DOHH2 (cell line): ENCODE results near the gene CEACAM6.

Experiments used
- H3F3A ChIP-seq: fragments of 200-600 bp; sonication (generic), shearing (Covaris generic); 2 replicates; pipeline ENCODE4 v1.6.0; 2016; ENCODE audit warnings: antibody characterized with exemption, mild to moderate bottlenecking; ENCODE audit not compliant: control insufficient read depth, insufficient read depth
- H3K27ac ChIP-seq: fragments of 200-600 bp; sonication (generic); 2 replicates; pipeline ENCODE4 v1.5.1; 2014; ENCODE audit warnings: low read depth, mild to moderate bottlenecking, low read length, moderate library complexity
- H3K27me3 ChIP-seq: fragments of 200-600 bp; sonication (generic); 2 replicates; pipeline ENCODE4 v1.6.1; 2014; ENCODE audit warnings: mild to moderate bottlenecking, low read length, mixed read lengths; ENCODE audit not compliant: control insufficient read depth
- H3K36me3 ChIP-seq: fragments of 200-600 bp; sonication (generic); 2 replicates; pipeline ENCODE4 v1.6.1; 2014; ENCODE audit warnings: mild to moderate bottlenecking, low read length, moderate library complexity, mixed read lengths; ENCODE audit not compliant: control insufficient read depth
- H3K4me1 ChIP-seq: fragments of 200-600 bp; sonication (generic); 2 replicates; pipeline ENCODE4 v1.6.1; 2014; ENCODE audit warnings: mild to moderate bottlenecking, low read length, mixed read lengths; ENCODE audit not compliant: control insufficient read depth
- H3K4me2 ChIP-seq: fragments of 200-600 bp; sonication (generic); 2 replicates; pipeline ENCODE4 v1.6.0; 2014; ENCODE audit warnings: mild to moderate bottlenecking, low read length, moderate library complexity
- H3K4me3 ChIP-seq: fragments of 200-600 bp; sonication (generic); 2 replicates; pipeline ENCODE4 v1.5.1; 2014; ENCODE audit warnings: mild to moderate bottlenecking, low read length, mixed read lengths
- H3K79me2 ChIP-seq: fragments of 200-600 bp; sonication (generic); 2 replicates; pipeline ENCODE4 v1.6.1; 2014; ENCODE audit warnings: mild to moderate bottlenecking, low read length, mixed read lengths; ENCODE audit not compliant: control insufficient read depth
- H3K9me2 ChIP-seq: fragments of 200-600 bp; sonication (generic); replicated peaks from 2 replicates; pipeline ENCODE4 v1.6.1; 2014; ENCODE audit warnings: mild to moderate bottlenecking, low read length, mixed read lengths; ENCODE audit not compliant: control insufficient read depth
- H3K9me3 ChIP-seq: fragments of 200-600 bp; sonication (generic); 2 replicates; pipeline ENCODE4 v1.6.1; 2014; ENCODE audit warnings: antibody characterized with exemption, low read length, mixed read lengths; ENCODE audit not compliant: control insufficient read depth, insufficient read depth
- H4K20me1 ChIP-seq: fragments of 200-600 bp; sonication (generic); 2 replicates; pipeline ENCODE4 v1.6.0; 2014; ENCODE audit warnings: low read depth, mild to moderate bottlenecking, antibody characterized with exemption, low read length, moderate library complexity; ENCODE audit not compliant: control insufficient read depth, insufficient read depth
- EZH2phosphoT487 ChIP-seq: fragments of 200-600 bp; sonication (generic); IDR thresholded peaks from 2 replicates; pipeline ENCODE4 v1.6.1; 2017; ENCODE audit warnings: borderline replicate concordance, mild to moderate bottlenecking, antibody characterized with exemption, low read length, moderate library complexity, mixed read lengths
- TF ChIP-seq, protein P1 (sequence below): fragments of 200-600 bp; sonication (generic); IDR thresholded peaks from one replicate; pipeline ENCODE4 v1.5.1; 2014; ENCODE audit warnings: antibody characterized with exemption, mild to moderate bottlenecking, low read depth, low read length; ENCODE audit not compliant: poor library complexity, severe bottlenecking

CEACAM6 gene

DNA sequence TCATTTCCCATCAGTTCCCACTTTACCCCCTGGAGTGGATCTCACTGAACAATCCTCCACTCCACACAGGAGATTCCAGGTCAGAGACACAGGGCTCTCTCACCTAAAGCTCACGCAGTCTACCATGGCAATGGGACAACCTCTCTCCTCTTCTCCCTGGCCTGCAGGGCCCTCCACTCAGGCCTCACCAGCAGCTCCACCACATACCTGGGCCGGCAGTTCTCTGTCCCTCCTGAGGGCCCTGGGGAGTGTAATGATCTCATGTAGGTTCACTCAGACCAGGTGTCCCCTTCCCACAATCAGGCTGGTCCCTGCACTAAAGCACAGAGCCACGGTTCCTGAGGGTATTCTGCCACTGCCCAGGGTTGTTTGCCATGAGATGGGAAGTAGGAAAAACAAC, 56.7 kb downstream of the CEACAM6 start:
- no peak overlapping the region for H3K27ac ChIP-seq
- no peak overlapping the region for H3K4me3 ChIP-seq
- no peak overlapping the region for H3K4me2 ChIP-seq
- 0 out of 2 replicates have a peak, but pooled peaks cover 2% of the 10 kb centered on the region for H3F3A ChIP-seq
- no peaks in the 10 kb centered on the region for H3K36me3 ChIP-seq
- H3K79me2 ChIP-seq: no peaks in the 10 kb centered on the region
- H3K27me3 ChIP-seq: no peaks in the 10 kb centered on the region
- no peaks in the 10 kb centered on the region for H3K9me3 ChIP-seq
- TF ChIP-seq, protein P1, sequence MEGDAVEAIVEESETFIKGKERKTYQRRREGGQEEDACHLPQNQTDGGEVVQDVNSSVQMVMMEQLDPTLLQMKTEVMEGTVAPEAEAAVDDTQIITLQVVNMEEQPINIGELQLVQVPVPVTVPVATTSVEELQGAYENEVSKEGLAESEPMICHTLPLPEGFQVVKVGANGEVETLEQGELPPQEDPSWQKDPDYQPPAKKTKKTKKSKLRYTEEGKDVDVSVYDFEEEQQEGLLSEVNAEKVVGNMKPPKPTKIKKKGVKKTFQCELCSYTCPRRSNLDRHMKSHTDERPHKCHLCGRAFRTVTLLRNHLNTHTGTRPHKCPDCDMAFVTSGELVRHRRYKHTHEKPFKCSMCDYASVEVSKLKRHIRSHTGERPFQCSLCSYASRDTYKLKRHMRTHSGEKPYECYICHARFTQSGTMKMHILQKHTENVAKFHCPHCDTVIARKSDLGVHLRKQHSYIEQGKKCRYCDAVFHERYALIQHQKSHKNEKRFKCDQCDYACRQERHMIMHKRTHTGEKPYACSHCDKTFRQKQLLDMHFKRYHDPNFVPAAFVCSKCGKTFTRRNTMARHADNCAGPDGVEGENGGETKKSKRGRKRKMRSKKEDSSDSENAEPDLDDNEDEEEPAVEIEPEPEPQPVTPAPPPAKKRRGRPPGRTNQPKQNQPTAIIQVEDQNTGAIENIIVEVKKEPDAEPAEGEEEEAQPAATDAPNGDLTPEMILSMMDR: no peak
- TF ChIP-seq EZH2phosphoT487: no peak
- no peaks in the 10 kb centered on the region for H4K20me1 ChIP-seq
- peaks cover 11% of the 10 kb centered on the region for H3K4me1 ChIP-seq
- no peaks in the 10 kb centered on the region for H3K9me2 ChIP-seq

DNA sequence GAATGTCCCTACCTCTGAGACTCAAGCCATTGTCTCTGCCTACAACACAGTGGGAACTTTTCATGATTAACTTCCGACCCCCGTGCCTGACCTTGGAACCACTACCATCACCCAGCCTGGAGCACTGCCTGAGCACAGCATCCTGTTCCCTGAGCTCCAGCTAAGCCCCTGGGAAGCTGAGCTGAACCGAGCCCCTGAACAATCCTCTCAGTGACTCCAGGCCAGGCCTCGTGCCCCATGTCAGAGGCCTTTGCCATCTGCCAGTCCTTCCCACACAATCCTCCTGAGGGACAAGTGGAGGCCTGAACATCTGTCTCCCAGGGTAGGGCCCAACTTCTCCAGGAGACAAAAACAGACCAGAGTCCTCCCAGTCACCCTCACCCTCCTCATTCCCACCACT, 58.6 kb downstream of the CEACAM6 start:
- H3K9me3 ChIP-seq: no peaks in the 10 kb centered on the region
- TF ChIP-seq, protein P1: no peak
- no peak for TF ChIP-seq EZH2phosphoT487
- H3K4me2 ChIP-seq: no peak overlapping the region
- no peaks in the 10 kb centered on the region for H3K36me3 ChIP-seq
- H3F3A ChIP-seq: 0 out of 2 replicates have a peak, but pooled peaks cover 2% of the 10 kb centered on the region
- H3K9me2 ChIP-seq: no peaks in the 10 kb centered on the region
- no peak overlapping the region for H3K27ac ChIP-seq
- H3K4me3 ChIP-seq: no peak overlapping the region
- peaks cover 7% of the 10 kb centered on the region for H3K4me1 ChIP-seq
- no peaks in the 10 kb centered on the region for H4K20me1 ChIP-seq
- H3K79me2 ChIP-seq: no peaks in the 10 kb centered on the region
- H3K27me3 ChIP-seq: no peaks in the 10 kb centered on the region

DNA sequence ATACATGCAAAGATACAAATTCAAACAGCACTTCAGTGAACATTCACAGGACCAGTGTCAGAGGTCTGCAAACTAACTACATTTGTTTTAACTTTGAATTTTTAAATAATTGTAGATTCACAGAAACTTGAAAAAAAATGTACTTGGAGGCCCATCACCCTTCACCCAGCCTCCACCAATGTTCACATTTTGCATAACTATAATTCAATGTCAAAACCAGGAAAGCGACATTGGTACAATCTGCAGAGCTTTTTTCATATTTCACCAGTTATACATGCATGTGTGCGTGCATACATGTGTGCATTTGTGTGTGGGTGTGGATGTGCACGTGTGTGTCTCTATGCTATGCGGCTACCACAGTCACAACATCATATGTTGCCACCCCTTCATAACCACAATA, 60.0 kb downstream of the CEACAM6 start:
- H3K9me3 ChIP-seq: no peaks in the 10 kb centered on the region
- no peak for TF ChIP-seq EZH2phosphoT487
- TF ChIP-seq, protein P1: no peak
- H3K4me2 ChIP-seq: no peak overlapping the region
- H4K20me1 ChIP-seq: no peaks in the 10 kb centered on the region
- H3K4me1 ChIP-seq: peaks cover 6% of the 10 kb centered on the region; the same call in 1 of the 2 replicates
- no peak overlapping the region for H3K4me3 ChIP-seq
- H3K27me3 ChIP-seq: no peaks in the 10 kb centered on the region
- no peaks in the 10 kb centered on the region for H3K79me2 ChIP-seq
- no peaks in the 10 kb centered on the region for H3K36me3 ChIP-seq
- H3K27ac ChIP-seq: no peak overlapping the region
- 0 out of 2 replicates have a peak, but pooled peaks cover 2% of the 10 kb centered on the region for H3F3A ChIP-seq
- no peaks in the 10 kb centered on the region for H3K9me2 ChIP-seq

DNA sequence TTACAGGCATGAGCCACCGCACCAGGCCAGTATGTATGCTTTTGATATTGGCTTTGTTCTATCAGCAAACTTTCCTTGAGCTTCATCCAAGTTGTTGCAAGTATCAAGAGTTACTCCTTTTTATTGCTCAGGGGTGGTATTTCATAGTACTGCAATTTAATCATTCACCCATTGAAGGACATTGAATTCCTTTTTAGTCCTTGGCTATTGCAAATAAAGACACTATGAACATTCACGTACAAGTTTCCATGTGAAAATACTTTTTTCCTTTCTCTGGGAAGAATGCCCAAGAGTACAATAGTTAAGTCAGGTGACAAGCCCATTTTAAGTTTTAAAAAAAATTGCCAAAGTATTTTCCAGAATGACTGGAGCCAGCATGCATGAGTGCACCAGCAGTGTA, 61.4 kb downstream of the CEACAM6 start:
- H3F3A ChIP-seq: 0 out of 2 replicates have a peak, but pooled peaks cover 2% of the 10 kb centered on the region
- no peaks in the 10 kb centered on the region for H3K4me1 ChIP-seq
- H3K79me2 ChIP-seq: no peaks in the 10 kb centered on the region
- H3K4me2 ChIP-seq: no peak overlapping the region
- no peaks in the 10 kb centered on the region for H3K9me3 ChIP-seq
- H3K9me2 ChIP-seq: no peaks in the 10 kb centered on the region
- peaks cover 6% of the 10 kb centered on the region for H3K27me3 ChIP-seq
- no peaks in the 10 kb centered on the region for H4K20me1 ChIP-seq
- no peak overlapping the region for H3K4me3 ChIP-seq
- no peak overlapping the region for H3K27ac ChIP-seq
- no peaks in the 10 kb centered on the region for H3K36me3 ChIP-seq
- TF ChIP-seq, protein P1: no peak
- TF ChIP-seq EZH2phosphoT487: no peak
